SH-SY5Y (cell line): ENCODE results near the gene ITPKB.

Experiments
- GATA2 ChIP-seq: IDR thresholded peaks from 2 replicates; pipeline ENCODE4 v1.6.1; 2011; ENCODE audit warnings: mild to moderate bottlenecking, low read depth, low read length
- GATA3 ChIP-seq: IDR thresholded peaks from 2 replicates; pipeline ENCODE4 v1.6.1; 2011; ENCODE audit warnings: low read depth, mild to moderate bottlenecking, low read length, moderate library complexity

DNA sequence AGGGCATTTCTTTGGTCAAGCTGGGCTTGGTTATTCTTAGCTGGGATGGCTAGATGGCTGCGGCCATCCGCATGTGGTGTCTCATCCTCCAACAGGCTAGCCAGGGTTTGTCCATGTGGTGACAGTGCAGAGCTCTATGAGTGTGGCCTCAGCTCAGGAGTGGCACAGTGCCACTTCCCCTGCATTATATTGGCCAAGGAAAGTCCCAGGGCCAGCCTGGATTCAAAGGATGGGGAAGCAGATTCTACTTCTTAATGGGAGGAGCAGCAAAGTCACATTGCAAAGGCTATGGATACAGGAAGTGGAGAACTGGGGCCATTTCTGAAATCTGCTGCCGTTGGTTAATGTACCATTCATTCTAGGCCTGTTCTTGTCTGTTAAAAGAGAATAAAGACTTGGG, 156.1 kb downstream of the ITPKB start:
- no peak for TF ChIP-seq GATA2
- no peak for TF ChIP-seq GATA3
